Tibial artery (tissue), 4 donors: ENCODE data around the gene NINL.

Experiments
- DNase-seq, 2 donors: peaks; one replicate each; pipeline ENCODE4 v3.0.0-alpha.2; 2019
- H3K27ac ChIP-seq, 2 donors: fragments of 200-600 bp; sonication (generic) in 1 of 2; 1 replicate in 1 of 2; 2 replicates in 1 of 2; pipeline ENCODE4 v1.5.1; 2018 to 2019; ENCODE audit warnings: mild to moderate bottlenecking in 1 of 2
- H3K27me3 ChIP-seq, 2 donors: fragments of 200-600 bp; sonication (generic) in 1 of 2; one replicate each; pipeline versions ENCODE4 v1.5.1 to v1.6.0; 2016 to 2019
- H3K36me3 ChIP-seq, 3 donors: fragments of 200-600 bp; sonication (generic) in 2 of 3; one replicate each; pipeline ENCODE4 v1.5.1; 2016 to 2019; ENCODE audit warnings: mild to moderate bottlenecking in 2 of 3
- H3K4me1 ChIP-seq, 4 donors: fragments of 200-600 bp; sonication (generic) in 2 of 4; 1 replicate in 3 of 4; 2 replicates in 1 of 4; pipeline ENCODE4 v1.5.1; 2016 to 2019
- H3K4me3 ChIP-seq, 2 donors: fragments of 200-600 bp; sonication (generic) in 1 of 2; 1 replicate in 1 of 2; 2 replicates in 1 of 2; pipeline ENCODE4 v1.5.1; 2018 to 2019; ENCODE audit warnings: mild to moderate bottlenecking in 2 of 2
- H3K9me3 ChIP-seq, 3 donors: fragments of 200-600 bp; sonication (generic) in 1 of 3; one replicate each; pipeline ENCODE4 v1.5.1; 2016 to 2019
- CTCF ChIP-seq, 2 experiments: fragments of 200-600 bp in 1 of 2; fragments of 450-650 bp in 1 of 2; IDR thresholded peaks; one replicate each; pipeline ENCODE4 v1.5.1; 2017 to 2019; ENCODE audit warnings: antibody characterized with exemption in 2 of 2, mild to moderate bottlenecking in 1 of 2, moderate library complexity in 1 of 2
- intact Hi-C: fragments of 100-400 bp; cut with DNase I; formaldehyde crosslinking; loops from one replicate; pipeline ENCODE4 v1.15.0; 2023; ENCODE audit warnings: low total_unique reads

NINL gene

GRCh38 chr20:25532015-25532751, 53.1 kb downstream of the NINL start:
- Histone ChIP-seq H3K4me3 (peak overlapping the region; percentile 19 to 27), H3K27me3 (no peaks in the 10 kb centered on the region), H3K27ac (peak overlapping the region; percentile 45 to 63), H3K9me3 (no peaks in the 10 kb centered on the region), H3K36me3 (no peaks in the 10 kb centered on the region), H3K4me1 (peaks cover 0 to 8% (median 0%) of the 10 kb centered on the region in 4 donors)
- no peak for DNase-seq
- no peak for TF ChIP-seq CTCF (IDR thresholded peaks at IDR 0.05)
- intact Hi-C loops: no loop called here

- intact Hi-C loops: no loop called here
- H3K4me3 ChIP-seq: no peak overlapping the region
- H3K36me3 ChIP-seq: no peaks in the 10 kb centered on the region
- H3K9me3 ChIP-seq: no peaks in the 10 kb centered on the region
- no peak for TF ChIP-seq CTCF (IDR thresholded peaks at IDR 0.05)
- H3K27me3 ChIP-seq: no peaks in the 10 kb centered on the region
- H3K4me1 ChIP-seq: peaks cover 0 to 27% (median 1%) of the 10 kb centered on the region in 4 donors
- no peak overlapping the region for H3K27ac ChIP-seq
- no peak for DNase-seq
These were observed 55.9 kb downstream of the NINL start for GRCh38 chr20:25529295-25529951.

GRCh38 chr20:25527949-25528348, 57.4 kb downstream of the NINL start:
- H3K36me3 ChIP-seq: no peaks in the 10 kb centered on the region
- intact Hi-C loops: no loop called here
- TF ChIP-seq CTCF (IDR thresholded peaks at IDR 0.05): no peak
- H3K4me3 ChIP-seq: no peak overlapping the region
- H3K4me1 ChIP-seq: peaks cover 0 to 20% (median 1%) of the 10 kb centered on the region in 4 donors
- no peak for DNase-seq
- H3K27me3 ChIP-seq: no peaks in the 10 kb centered on the region
- no peaks in the 10 kb centered on the region for H3K9me3 ChIP-seq
- H3K27ac ChIP-seq: no peak overlapping the region

GRCh38 chr20:25526446-25526845, 58.9 kb downstream of the NINL start:
- no peak overlapping the region for H3K4me3 ChIP-seq
- peak overlapping the region; percentile 58 to 67 for H3K27ac ChIP-seq
- peaks cover 0 to 20% (median 1%) of the 10 kb centered on the region in 4 donors for H3K4me1 ChIP-seq
- TF ChIP-seq CTCF (IDR thresholded peaks at IDR 0.05): no peak
- H3K36me3 ChIP-seq: no peaks in the 10 kb centered on the region
- no peak for DNase-seq
- intact Hi-C loops: no loop called here
- no peaks in the 10 kb centered on the region for H3K27me3 ChIP-seq
- H3K9me3 ChIP-seq: no peaks in the 10 kb centered on the region

- no peak for TF ChIP-seq CTCF (IDR thresholded peaks at IDR 0.05)
- peak overlapping the region; percentile 25 to 67 for H3K27ac ChIP-seq
- H3K4me1 ChIP-seq: peaks cover 0 to 20% (median 1%) of the 10 kb centered on the region in 4 donors
- intact Hi-C loops: no loop called here
- no peaks in the 10 kb centered on the region for H3K9me3 ChIP-seq
- no peaks in the 10 kb centered on the region for H3K36me3 ChIP-seq
- no peaks in the 10 kb centered on the region for H3K27me3 ChIP-seq
- no peak for DNase-seq
- no peak overlapping the region for H3K4me3 ChIP-seq
These were observed 59.5 kb downstream of the NINL start for GRCh38 chr20:25525867-25526266.
